Body of pancreas (tissue), 4 donors: ENCODE results near the gene SPIN3. TPM values are rescaled to one million over a fixed set of nuclear protein-coding genes. Genes with fewer than 3 reads are reported as not detected.

Experiments used
- ATAC-seq: fragments of 150-250 bp; one replicate; pipeline ENCODE4 v1.9.1; 2016
- DNase-seq, 4 donors: peaks; one replicate each; pipeline ENCODE4 v3.0.0-alpha.2; 2019
- H3K27ac ChIP-seq, 4 donors: fragments of 200-600 bp; sonication (generic); 1 replicate in 3 of 4; 2 replicates in 1 of 4; pipeline versions ENCODE4 v1.5.1 to v1.6.1; 2016 to 2019; ENCODE audit warnings: mild to moderate bottlenecking in 1 of 4, mixed read lengths in 1 of 4, moderate library complexity in 1 of 4
- H3K27me3 ChIP-seq, 2 donors: fragments of 200-600 bp; sonication (generic); one replicate each; pipeline ENCODE4 v1.6.0; 2016; ENCODE audit warnings: mild to moderate bottlenecking in 1 of 2
- H3K36me3 ChIP-seq, 2 donors: fragments of 200-600 bp; sonication (generic); replicated peaks in 1 of 2; 2 replicates each; pipeline ENCODE4 v1.5.1; 2016; ENCODE audit warnings: low read depth in 2 of 2; ENCODE audit not compliant: insufficient read depth in 1 of 2
- H3K4me1 ChIP-seq: fragments of 200-600 bp; sonication (generic); one replicate; pipeline ENCODE4 v1.6.0; 2016
- H3K4me3 ChIP-seq, 2 donors: fragments of 200-600 bp; sonication (generic); 1 replicate in 1 of 2; 2 replicates in 1 of 2; pipeline ENCODE4 v1.5.1; 2016 to 2019
- H3K9me3 ChIP-seq, 3 donors: fragments of 200-600 bp; sonication (generic); 1 replicate in 2 of 3; 2 replicates in 1 of 3; pipeline ENCODE4 v1.5.1; 2016
- POLR2A ChIP-seq, 3 donors: fragments of 450-650 bp; IDR thresholded peaks; one replicate each; pipeline ENCODE4 v1.6.1; 2016; ENCODE audit warnings: antibody characterized with exemption in 3 of 3, mild to moderate bottlenecking in 2 of 3
- WGBS, 2 donors: methylation state at CpG; one replicate each; pipeline ENCODE4 v1.1.5; 2017; 5-methylcytosine and 5-hydroxymethylcytosine counted together
- intact Hi-C: fragments of 100-400 bp; cut with DNase I; formaldehyde crosslinking; loops from one replicate; pipeline ENCODE4 v1.15.1; 2023
- total RNA-seq, 2 donors: library from RNA; depleted of rRNA; stranded (reverse); fragments of >200 nt; gene quantifications; one replicate each; pipeline ENCODE4 v1.1.0, GENCODE V29; 2016
- TF ChIP-seq, protein P1 (sequence below), 7 experiments: fragments of 450-650 bp in 4 of 7; fragments of 200-600 bp in 3 of 7; sonication (generic) in 3 of 7; IDR thresholded peaks; one replicate each; pipeline ENCODE4 v1.5.1; 2016 to 2019; ENCODE audit warnings: antibody characterized with exemption in 7 of 7

The SPIN3 gene
- total RNA-seq, 2 donors from 2014 or later: 13.2 to 19.1 TPM

DNA sequence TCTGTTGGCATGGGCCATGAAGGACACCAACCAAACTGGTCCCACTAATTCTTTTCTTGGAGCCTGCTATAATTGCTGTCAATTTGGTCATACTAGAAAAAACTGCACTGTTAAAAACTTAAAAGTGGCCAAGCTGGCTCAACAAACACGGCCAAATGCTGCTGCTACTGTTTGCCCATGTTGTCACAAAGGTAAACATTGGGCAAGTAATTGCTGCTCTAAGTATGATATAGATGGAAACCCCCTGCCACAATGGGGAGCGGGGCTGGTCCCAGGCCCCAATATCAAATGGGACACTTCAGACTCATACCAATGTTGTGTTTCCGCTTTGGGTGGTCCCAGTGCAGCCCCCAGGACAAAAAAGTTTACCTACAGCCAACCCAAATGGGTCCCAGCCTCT lies 52.1 kb downstream of the SPIN3 start:
- TF ChIP-seq, protein P1, sequence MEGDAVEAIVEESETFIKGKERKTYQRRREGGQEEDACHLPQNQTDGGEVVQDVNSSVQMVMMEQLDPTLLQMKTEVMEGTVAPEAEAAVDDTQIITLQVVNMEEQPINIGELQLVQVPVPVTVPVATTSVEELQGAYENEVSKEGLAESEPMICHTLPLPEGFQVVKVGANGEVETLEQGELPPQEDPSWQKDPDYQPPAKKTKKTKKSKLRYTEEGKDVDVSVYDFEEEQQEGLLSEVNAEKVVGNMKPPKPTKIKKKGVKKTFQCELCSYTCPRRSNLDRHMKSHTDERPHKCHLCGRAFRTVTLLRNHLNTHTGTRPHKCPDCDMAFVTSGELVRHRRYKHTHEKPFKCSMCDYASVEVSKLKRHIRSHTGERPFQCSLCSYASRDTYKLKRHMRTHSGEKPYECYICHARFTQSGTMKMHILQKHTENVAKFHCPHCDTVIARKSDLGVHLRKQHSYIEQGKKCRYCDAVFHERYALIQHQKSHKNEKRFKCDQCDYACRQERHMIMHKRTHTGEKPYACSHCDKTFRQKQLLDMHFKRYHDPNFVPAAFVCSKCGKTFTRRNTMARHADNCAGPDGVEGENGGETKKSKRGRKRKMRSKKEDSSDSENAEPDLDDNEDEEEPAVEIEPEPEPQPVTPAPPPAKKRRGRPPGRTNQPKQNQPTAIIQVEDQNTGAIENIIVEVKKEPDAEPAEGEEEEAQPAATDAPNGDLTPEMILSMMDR (IDR thresholded peaks at IDR 0.05): no peak
- no peak for TF ChIP-seq POLR2A (IDR thresholded peaks at IDR 0.05)
- 33% methylated on average over 3 of the region's 3 CpGs; no CpG with 5 or more reads in 1 of the 2 donors for WGBS, 2 donors
- no peak overlapping the region for H3K27ac ChIP-seq
- H3K27me3 ChIP-seq: no peaks in the 10 kb centered on the region
- H3K4me3 ChIP-seq: no peak overlapping the region
- ATAC-seq (no peak), DNase-seq (no peak)
- H3K36me3 ChIP-seq: no peaks in the 10 kb centered on the region
- intact Hi-C loops: no loop called here
- H3K4me1 ChIP-seq: no peaks in the 10 kb centered on the region
- no peaks in the 10 kb centered on the region for H3K9me3 ChIP-seq

Other genes starting within 250 kb of the SPIN3 start
- gene SPIN2B, start 126.0 kb upstream of the SPIN3 start, total RNA-seq: 1 to 10 TPM in 1 of 2 donors, under 1 TPM in 1; 0.52 to 1.3 TPM
- under 1 TPM; 0.26 to 0.99 TPM for gene SPIN2A, start 141.9 kb upstream of the SPIN3 start, total RNA-seq